GM19351 (cell line): ENCODE measurements around the gene SP100.
A peak's percentile ranks its signal among the peaks of the same experiment; 100 is the strongest.

Experiments used
- ATAC-seq: cut with Tn5 transposase; IDR thresholded peaks from one replicate; pipeline ENCODE4 v1.9.1; 2021; ENCODE audit warnings: mild to moderate bottlenecking, moderate library complexity; ENCODE audit not compliant: unreplicated experiment

SP100 gene

DNA sequence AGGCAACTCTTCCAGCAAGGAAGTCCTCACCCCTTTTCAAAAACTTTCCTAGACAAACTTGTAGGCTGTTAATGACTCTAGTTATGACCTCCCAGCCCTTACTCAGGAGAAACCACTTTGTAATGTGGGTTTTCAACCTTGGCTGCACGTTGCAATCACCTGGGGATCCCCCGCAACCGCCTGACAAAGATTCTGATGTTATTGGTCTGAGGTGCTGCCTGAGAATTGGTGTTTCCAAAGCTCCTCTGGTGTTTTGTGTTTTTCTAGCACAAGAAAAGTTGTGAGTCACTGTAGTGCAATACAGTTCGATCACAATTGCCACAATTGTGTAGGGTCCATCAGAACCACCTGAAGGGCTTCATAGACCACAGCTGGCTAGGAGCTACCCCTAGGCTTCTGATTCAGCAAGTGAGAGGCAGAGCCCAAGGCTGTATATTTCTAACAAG, 121.6 kb downstream of the SP100 start:
- ATAC-seq: peak; percentile 66

DNA sequence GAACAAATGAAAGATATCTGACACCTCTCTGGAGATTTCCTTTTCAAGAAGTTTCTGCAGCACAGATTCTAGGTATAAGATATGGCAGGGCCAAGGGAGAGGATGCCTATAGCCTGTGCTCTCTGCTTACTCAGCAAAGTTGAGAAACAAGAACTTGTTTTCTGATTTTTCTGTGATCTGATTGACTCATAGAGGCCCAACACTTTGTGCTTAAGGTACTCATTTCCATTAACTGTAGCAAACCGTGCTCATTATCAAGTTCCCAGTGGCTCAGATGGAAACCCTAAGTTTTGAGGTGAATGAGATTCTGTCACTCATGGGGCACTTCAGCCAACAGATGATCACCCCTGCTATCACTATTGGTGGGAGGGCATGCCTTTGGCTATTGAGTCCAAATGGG, 124.3 kb downstream of the SP100 start:
- no peak for ATAC-seq

DNA sequence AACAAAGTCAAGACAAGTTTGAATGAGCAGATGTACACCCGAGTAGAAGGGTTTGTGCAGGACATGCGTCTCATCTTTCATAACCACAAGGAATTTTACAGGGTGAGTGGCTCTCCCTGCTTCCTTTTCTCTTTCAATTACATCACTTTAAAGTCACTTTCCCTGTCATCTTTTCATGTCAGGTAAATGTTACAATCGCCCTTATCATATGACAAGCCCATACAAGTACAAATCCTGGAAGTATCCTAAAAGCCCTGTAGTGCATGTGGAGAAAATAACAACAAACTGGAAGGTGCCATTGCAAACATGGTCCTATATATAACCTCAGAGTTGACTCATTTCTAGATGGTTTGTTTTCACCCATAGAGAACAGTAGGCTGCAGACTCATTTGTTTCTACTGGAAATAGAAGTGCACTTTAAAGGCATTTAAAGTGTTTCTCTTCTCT, 126.0 kb downstream of the SP100 start:
- peak; percentile 76 for ATAC-seq

DNA sequence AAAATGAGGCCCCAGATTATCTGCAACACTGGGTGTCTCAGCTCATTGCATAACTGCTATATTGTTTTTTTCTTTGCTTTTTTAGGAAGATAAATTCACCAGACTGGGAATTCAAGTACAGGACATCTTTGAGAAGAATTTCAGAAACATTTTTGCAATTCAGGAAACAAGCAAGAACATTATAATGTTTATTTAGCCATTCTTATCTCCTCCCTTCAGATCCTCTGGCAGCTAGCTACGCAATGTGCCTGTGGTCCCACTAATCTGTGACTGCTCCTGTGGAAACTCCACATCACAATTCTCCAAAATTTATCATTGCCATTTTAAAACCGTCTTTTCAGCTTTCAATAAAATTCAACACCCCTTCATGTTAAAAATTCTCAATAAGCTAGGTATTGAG, 126.8 kb downstream of the SP100 start:
- no peak for ATAC-seq

DNA sequence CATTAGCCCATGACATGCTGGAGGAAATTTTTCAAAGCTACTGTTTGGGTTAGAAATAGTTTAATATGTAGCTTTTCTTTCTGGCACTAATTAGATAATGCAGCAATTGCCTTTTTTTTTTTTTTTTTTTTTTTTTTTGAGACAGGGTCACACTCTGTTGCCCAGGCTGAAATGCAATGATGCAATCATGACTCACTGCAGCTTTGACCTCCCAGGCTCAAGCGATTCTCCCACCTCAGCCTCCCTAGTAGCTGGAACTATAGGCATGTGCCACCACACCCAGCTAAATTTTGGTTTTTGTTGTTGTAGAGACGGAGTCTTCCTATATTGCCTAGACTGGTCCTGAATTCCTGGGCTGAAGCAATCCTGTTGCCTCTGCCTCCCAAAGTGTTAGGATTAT, 136.2 kb downstream of the SP100 start:
- ATAC-seq: no peak

DNA sequence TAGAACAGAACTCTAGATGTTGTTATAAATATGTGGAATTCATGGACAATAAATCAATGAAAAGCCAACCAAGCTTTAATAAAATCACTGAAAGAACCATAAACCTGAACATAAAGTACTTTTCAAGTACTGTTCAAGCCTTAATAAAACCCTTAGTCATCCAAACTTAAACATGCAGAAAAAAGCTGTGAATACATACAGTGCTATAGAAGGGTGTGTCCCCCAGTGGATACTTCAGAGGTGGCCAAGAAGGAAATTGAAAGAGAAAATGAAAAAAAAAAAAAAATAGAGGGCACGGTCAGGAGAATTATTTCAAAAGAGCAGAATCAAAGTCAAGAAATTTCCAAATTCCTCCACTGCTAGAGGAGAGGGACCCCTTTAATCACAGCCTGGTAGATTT, 141.1 kb downstream of the SP100 start:
- ATAC-seq: no peak

DNA sequence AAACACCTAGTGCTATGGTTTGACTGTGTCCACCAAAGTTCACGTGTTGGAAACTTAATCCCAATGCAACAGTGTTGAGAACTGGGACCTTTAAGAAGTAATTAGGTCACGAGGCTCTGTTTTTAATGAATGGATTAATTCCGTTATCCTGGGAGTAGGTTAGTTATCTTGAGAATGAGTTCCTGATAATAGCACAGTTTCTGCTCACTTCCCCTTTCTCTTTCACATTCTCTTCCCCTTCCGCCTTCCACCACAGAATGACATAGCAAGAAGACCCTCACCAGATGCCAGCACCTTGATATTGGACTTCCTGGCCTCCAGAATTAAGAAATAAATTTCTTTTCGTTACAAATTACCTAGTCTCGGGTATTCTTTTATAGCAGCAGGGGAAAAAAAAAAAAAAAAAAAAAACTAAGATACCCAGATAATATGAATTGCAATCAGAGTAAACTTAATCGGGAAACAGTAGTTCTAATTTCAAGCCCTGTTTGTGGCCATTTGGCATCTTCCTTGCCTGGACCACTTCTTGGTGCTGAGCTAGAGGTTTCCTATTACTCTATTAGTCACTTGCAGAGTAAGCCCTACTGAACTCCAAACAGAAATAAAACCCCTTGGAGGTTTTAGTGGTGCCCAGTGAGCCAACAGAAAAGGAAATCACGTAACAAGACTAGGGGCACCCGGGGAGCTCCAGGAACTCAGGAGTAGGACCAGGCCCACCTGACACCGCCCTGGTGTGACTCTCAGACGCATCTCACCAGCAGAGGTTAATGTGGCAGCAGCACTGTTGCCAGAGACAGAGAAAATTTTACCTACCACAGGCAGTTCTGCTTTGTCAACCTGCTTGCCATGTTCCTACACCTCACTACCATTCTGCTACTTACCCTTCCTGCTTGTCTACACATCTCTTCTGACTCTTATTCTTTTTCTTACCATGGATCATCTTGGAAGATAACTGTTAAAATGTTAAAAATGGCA, 149.1 kb downstream of the SP100 start:
- ATAC-seq: peak; percentile 73

DNA sequence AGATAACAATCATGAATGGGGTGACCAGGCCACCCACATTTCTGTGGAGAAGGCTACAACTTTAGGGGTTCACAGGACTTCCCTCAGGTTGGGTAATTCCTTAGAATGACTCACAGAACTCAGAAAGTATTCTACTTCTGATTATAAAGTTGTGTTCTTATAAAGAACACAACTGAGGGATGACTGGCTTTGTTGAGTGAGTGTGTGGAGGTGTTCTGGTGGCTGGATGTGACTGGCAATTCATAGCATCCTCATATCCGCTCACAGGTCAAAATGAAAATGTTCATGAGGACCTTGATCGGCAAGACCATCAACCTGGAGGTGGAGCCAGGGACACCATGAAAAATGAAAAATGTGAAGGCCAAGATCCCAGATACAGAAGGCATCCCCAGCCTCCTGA, 153.3 kb downstream of the SP100 start:
- ATAC-seq: no peak

DNA sequence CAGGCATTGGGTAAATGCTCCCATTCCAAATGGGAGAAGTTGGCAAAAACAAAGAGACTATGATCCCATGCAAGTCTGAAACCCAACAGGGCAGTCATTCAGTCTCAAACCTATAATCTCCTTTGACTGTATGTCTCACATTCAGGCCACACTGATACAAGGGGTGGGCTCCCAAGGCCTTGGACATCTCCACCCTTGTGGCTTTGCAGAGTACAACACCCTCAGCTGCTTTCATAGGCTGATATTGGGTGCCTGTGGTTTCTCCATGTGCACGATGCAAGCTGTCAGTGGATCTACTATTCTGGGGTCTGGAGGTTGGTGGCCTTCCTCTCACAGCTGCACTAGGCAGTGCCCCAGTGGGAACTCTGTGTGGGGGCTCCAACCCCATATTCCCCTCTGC, 155.0 kb downstream of the SP100 start:
- ATAC-seq: no peak

DNA sequence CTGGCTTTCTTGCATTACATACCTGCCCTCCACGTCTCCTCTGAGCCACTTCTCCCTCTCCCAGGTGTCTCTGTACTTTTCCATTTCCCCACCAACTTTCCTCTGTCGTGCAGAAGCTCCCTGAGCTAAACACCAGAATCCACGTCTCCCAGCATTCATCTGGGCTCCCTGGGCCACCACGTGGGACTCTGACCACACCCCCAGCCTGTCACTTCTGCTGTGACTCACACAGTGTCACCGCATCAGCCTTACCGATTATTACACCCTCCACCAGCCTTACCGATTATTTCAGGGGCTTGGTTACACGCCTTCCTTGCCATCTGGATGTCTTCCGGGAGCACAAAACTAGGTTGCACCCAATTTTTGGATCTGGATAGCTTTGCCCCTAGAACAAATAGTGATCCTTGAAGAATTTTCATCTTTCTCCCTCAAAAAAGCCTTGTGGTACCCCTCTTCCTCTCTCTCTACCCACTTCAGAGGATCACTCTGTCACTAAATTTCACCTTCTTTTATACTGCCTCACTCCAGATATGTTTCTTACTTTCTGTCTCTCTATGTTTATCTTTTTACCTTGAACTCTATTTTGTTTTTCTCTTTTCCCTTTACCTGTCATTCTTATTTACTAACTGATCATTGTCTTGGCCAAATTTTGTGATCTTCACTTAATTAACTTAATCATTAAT, 159.8 kb downstream of the SP100 start:
- ATAC-seq: no peak

DNA sequence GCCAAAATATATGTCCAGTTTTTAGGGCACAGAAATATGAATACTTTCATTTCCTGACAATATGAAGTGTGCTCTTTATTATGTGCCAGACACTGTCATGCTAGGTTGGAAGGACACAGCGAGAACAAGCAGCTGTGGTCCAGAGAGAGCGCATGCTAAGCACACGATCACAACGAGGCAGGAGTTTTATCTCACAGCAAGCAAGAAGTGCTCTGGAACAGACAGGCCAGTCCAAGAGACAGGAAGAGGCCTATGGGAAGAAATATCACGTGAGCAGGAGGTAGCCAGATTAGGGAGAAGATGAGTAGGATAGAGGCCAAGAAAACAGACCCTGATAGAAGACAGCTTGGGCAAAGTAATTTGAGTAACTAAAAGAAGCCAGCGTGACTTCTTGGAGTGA, 161.1 kb downstream of the SP100 start:
- no peak for ATAC-seq

DNA sequence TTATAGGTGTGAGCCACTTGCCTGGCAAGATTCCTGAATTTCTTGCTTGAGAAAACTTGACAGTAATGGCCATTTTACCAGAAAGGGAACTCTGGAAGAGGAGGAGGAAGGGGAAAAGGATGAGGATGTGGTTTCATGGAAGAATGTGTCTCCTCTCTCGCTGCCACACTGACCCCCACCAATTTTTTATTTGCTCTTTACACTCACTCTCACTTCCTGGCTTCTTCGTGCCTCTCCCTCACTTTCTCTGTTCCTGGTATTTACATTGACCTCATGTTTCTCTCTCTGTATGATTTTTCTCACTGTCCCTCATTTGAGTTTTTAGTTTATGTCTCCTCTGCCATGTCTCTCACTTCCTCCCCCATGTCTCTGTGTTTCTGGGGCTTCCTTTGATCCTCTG, 162.1 kb downstream of the SP100 start:
- peak; percentile 38 for ATAC-seq

DNA sequence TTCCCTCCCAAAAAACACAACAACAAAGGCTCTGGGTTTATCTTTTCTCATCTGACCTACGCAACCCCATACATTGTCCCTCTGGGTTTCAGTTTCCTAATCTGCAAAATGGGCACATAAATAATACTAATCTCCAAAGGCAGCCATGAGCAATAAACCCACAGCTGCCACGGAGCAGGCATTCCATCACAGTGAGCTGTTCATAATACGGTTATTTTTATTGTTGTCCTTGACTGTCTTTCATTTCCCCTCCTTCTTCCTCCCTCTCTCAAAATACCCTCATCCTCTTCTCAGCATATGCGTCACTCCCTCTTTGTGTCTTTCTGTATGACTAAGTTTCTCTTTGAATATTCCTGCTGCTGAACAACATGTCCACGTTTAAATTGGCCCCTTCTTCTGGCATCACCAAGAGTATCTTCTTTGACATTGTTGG, 166.9 kb downstream of the SP100 start:
- peak; percentile 70 for ATAC-seq

DNA sequence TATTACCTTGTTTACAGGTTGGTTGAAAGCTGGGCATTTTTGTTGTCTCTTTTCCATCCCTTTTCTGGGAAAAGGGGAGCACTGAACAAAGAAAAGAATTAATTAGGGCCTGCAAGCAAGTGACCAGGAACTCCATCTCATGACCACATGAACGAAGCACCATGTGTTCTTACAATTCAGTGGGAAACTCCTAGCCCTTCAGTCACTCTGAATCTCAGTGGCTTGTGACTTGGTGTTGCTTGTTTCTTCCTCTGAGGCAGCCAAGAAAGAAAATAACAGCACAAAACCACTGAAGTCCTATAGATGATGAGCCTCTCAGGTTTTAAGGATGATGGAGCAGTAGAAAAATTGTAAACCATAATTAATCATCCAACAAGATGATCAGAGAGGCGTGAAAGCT, 167.6 kb downstream of the SP100 start:
- peak; percentile 27 for ATAC-seq

DNA sequence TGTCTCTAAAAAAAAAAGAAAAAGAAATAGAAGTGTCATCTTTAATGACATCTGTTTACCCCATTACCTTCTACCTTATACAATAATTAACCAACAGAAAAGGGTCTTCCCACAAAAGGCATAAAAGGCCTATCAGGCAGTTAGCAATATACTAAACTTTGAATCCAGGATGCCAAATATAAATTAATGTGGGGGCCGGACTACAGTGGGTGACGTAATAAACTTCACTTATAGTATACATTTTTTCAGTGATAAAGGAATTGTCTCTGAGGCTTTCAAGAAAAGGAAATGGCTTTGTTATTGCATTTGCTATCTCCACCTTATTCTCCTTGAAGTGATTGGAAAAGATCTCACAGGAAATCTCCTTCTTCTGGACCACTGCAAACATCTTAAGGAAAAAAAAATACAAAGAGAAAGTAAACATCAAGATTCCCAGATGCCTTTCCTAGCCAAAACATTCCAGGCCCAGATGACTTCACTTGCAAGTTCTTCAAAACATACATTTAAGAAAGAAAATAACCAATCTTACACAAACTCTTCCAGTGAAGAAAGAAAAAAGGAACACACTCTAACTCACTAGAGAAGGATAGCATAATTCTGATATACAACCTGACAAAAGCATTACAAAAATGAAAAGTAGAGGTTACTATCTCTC, 170.5 kb downstream of the SP100 start:
- no peak for ATAC-seq

DNA sequence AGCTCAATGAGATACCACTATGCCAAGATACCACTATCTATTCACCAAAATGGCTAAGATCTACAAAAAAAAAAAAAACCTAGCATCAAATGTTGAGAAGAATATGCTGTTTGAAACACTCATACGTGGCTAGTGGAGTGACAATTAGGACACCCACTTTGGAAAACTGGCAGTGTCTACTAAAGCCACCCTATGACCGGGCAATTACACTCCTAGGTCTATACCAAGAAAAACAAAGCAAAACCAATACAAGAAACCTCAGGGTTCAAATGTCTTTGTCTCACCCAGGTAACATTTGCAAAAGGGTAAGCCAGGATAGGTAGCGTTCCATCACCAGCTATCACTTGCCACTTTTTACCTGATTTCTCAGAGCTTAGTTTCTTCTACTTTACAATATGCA, 173.0 kb downstream of the SP100 start:
- peak; percentile 22 for ATAC-seq

DNA sequence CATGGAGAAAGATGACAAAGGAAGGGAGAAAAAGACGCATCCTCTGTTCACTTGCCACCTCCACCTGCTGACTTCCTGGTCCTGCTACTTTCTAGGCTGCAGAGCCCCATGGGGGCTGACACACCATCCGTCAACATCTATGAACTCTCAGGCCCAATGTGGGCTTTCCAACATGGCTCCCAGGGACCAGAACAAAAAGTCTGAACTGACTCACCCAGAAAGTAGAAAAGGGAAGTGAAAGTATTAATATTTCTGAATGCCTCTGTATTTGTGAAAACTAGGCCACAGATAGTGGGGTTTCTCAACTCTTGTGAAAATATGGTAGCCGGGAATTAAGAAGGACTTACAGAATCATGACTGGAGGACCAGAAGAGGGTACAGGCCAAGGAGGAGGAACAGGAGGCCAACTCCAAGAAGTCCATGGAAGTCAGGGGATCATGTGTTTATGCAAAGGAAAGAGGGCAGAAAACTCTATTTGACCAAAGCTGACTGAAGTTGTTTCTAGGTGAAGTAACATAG, 173.6 kb downstream of the SP100 start:
- peak; percentile 92 for ATAC-seq

DNA sequence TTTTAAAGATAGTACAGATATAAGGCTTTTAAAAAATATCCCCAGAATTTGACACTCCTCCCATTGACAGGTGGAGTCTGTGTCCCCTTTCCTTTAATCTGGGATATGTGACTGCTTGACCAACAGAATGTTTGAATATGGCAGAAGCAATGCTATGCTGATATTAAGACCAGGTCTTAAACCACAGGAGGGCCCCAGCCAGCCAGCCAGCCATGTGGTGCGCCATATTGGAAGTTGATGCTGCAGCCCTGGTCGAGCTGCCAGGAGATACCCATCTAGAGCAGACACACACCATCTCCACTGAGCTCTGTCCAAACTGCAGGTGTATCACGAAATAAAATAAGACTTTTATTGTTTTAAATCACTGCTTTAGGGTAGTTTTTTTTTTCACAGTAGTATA, 174.3 kb downstream of the SP100 start:
- ATAC-seq: no peak

DNA sequence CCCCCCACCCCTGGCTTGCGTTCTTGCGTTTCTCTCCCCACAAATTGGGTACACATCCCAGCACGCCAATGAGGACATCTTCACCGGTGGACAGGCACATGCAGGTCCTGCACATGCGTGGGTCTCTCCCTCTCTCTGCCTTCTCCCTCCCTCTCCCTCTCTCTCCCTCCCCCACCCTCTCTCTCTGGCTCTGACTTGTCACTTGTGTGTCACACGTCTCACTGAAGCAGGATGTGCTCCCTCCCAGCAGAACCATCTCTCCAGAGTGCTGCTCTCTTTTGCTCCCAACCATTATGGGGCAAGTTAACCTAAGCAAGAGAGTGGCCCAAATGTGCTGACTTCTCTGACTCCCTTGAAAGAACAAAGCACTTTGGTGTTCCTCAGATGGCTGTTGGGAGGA, 175.8 kb downstream of the SP100 start:
- no peak for ATAC-seq

DNA sequence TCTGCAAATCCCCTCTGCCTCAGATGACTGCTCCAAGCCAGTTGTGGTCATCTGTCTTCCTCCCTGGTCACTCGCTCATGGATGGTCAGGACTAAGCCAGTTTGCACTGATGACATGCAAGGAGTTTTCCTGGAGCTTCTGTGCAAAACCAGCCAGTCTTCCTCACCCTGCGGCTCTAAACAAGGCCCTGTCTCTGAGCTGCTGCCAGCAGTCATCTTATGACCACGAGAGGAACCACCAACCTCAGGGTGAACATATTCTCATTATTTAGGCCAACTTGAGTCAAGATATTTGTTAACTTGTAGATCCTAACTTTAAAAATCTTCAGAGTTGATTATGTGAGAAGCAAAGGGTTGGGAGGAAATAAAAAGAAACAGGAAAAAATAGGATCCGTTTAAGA, 176.8 kb downstream of the SP100 start:
- no peak for ATAC-seq
